ENCODE measurements around the gene JADE1. TPM values are rescaled to one million over a fixed set of nuclear protein-coding genes. Genes with fewer than 3 reads are reported as not detected.

JADE1 gene
- total and polyA plus RNA-seq, 2 of the 4 experiments (the other 2 are of a cell fraction) = 13.8 to 32.6 TPM

GRCh38 chr4:128820671-128821070 lies 11.2 kb downstream of the JADE1 start:
- Histone ChIP-seq H4K8ac (ENCODE audit: low read depth in 2 of 2, low read length in 2 of 2) (no peak overlapping the region), H3K79me1 (ENCODE audit: low read depth in 1 of 2, low read length in 2 of 2) (peaks cover 16 to 44% of the 10 kb centered on the region in 2 experiments; a peak in 3 of 4 replicates), H3K4ac (ENCODE audit: low read depth, low read length) (no peak overlapping the region), H2AFZ (replicated peaks; ENCODE audit: low read length, poor library complexity) (no peak overlapping the region), H3K4me1 (ENCODE audit: control insufficient read depth, insufficient read depth, low read length) (peaks cover 18% of the 10 kb centered on the region), H3K18ac (ENCODE audit: low read depth, low read length) (no peak overlapping the region), H2BK20ac (ENCODE audit: low read depth, low read length) (no peak overlapping the region), H2AK5ac (ENCODE audit: low read depth, low read length) (no peak overlapping the region), H4K91ac (ENCODE audit: insufficient read depth, low read depth, low read length) (no peak overlapping the region), H2AK9ac (replicated peaks; ENCODE audit: low read depth, low read length, poor library complexity) (no peak overlapping the region), H3K9ac (ENCODE audit: low read depth, low read length) (no peak overlapping the region), H3K4me3 (ENCODE audit: insufficient read depth, low read depth, low read length) (no peak overlapping the region), H3K27me3 (ENCODE audit: control insufficient read depth, insufficient read depth, low read length) (no peaks in the 10 kb centered on the region), H3K56ac (ENCODE audit: extremely low read depth, insufficient read depth, low read length) (no peak overlapping the region), H2BK15ac (ENCODE audit: low read depth, low read length) (no peak overlapping the region), H3K14ac (replicated peaks; ENCODE audit: low read depth, low read length) (no peak overlapping the region), H3K27ac (ENCODE audit: insufficient read depth, low read length) (no peak overlapping the region), H2BK5ac (ENCODE audit: low read depth, low read length, poor library complexity, severe bottlenecking) (peak overlapping the region; percentile 41), H3K23ac (ENCODE audit: low read depth, low read length) (no peak overlapping the region), H3K36me3 (ENCODE audit: control insufficient read depth, insufficient read depth, low read length) (no peaks in the 10 kb centered on the region), H3K9me3 (ENCODE audit: control insufficient read depth, insufficient read depth, low read length) (no peaks in the 10 kb centered on the region), H3K4me2 (ENCODE audit: low read depth, low read length) (no peak overlapping the region; the same call in 1 of the 2 replicates), H4K5ac (ENCODE audit: low read depth, low read length) (no peak overlapping the region), H2BK120ac (ENCODE audit: low read depth, low read length) (peak overlapping the region; percentile 25; the same call in 1 of the 2 replicates), H3K9me1 (ENCODE audit: insufficient read depth, low read length) (peaks cover 10% of the 10 kb centered on the region; the same call in 1 of the 2 replicates), H4K20me1 (ENCODE audit: insufficient read depth, low read length) (no peaks in the 10 kb centered on the region)
- intact Hi-C loops (cut with micrococcal nuclease) = no loop called here
- POLR2A ChIA-PET (ENCODE audit: unreplicated experiment) = no interaction called here
- CTCF ChIA-PET = interaction anchor here (1.0 to 1.4 kb wide), 2 partner anchors 246 to 359 kb away, joined by 3 read pairs; no protein-coding TSS in a partner anchor
- no peak for ATAC-seq (ENCODE audit: low read depth)
- dilution Hi-C loops (cut with HindIII; ENCODE audit: low sequenced_read_pairs, unreplicated experiment) = no loop called here
- TF ChIP-seq RAD21 (IDR thresholded peaks at IDR 0.05; ENCODE audit: low read length) = no peak
- TF ChIP-seq SMC3 (IDR thresholded peaks at IDR 0.05; ENCODE audit: low read depth, low read length) = no peak
- no peak for TF ChIP-seq FOS (IDR thresholded peaks at IDR 0.05; ENCODE audit: low read depth, low read length)
- TF ChIP-seq CTCF (conservative IDR thresholded peaks at IDR 0.05; ENCODE audit: low read depth, low read length) = no peak
- no peak for DNase-seq
- no CpG with 5 or more reads among the region's 3 CpGs for WGBS, 2 experiments (ENCODE audit: extremely low coverage in 2 of 2, insufficient read length in 1 of 2)
- BruUV-seq (replicated peaks) = no TSS peak
- in situ Hi-C loops (cut with MboI; ENCODE audit: low sequenced_read_pairs) = no loop called here
